NCI-H2029 treated with DMSO at 0.1 percent for 48 hours (cell line): ENCODE data around the gene TCF3.

Source experiments
- DNase-seq: peaks from one replicate; lab custom pipeline; 2025; lab: John Stamatoyannopoulos, UW

TCF3 gene

DNA sequence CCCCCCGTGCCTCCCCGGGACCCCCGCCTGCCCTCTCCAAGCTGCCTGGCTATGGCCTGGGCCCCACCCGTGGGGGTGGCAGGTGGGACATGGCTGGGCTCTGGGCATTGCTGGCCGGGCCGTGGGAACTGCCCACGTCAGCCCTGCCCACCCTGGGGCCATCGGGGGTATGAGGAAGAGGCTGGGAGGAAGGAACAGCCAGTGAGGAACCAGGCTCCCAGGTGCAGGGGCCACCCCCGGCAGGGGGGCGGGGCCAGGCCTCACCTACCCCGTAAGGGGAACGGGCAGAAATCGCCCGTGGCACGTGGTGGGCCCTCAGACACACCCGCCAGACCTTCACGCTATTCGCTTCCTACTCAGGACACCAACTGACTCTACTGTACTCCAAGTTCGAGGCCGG, 22.4 kb downstream of the TCF3 start:
- no peak for DNase-seq

DNA sequence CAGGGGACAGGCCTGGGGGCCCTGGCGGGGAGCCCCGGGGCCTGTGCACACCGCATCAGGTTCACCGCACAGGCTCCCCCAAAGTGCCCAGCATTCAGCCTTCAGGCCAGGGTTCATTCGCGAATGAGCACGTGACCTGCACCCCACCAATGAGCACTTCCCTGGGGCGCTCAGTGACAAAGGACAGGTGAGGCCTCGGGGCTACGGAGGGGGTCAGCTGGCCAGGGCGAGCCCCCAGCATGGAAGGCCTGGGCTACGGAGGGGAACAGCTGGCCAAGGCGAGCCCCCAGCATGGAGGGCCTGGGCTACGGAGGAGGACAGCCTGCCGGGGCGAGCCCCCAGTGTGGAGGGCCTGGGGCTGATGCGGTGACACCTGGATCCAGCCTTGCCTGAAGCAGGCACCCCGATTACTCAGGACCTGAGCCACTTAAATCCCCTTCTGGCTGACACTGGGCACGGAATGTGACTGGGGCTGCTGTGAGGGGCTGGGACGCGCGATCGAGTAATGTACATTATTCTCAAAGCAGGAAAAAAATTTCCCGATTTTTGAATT, 23.1 kb downstream of the TCF3 start:
- no peak for DNase-seq

DNA sequence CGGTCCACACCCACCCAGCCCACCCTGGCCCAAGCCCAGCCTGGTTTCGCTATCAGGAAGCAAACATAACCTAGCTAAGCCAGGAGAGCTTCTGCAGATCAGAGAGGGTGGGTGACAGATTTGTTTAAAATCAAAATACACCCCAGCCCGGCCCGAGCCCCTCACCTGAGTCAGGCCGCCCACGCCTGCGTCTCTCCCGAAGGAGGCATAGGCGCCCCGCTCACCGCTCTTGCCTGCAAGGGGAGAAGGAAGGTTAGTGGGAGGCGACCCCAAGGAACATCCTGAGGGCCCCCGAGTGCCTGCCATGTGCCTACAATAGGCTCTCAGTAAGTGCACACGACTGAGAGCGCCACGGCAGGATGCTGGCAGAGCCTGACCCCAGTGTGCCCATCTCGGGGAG, 25.2 kb downstream of the TCF3 start:
- no peak for DNase-seq

DNA sequence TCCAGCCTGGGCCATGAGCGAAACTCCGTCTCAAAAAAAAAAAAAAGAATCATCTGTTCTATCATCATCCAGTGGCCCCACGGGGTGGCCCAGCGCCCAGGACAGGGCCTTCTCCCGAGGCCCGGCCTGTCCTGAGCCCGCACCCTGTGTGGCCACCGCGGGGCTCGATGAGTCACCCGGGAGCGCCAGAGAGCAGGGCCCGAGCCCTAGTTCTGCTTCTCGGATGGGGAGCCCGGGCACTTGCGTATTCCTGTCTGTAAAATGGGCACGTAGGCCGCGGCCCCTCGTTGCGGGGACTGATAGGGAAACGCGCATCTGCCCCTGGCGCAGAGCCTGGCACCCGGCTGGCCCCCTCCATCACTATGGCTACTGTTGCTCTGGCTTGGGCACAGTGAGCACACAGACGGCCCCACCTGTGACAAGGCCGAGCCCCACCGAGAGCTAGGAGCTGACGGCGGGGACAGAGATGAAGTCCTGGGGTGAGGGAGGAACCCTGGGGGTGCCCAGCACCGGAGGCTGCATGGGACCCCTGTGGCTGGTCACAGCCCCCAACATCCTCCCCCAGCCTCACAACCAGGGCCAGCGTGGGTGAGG, 25.9 kb downstream of the TCF3 start:
- no peak for DNase-seq

DNA sequence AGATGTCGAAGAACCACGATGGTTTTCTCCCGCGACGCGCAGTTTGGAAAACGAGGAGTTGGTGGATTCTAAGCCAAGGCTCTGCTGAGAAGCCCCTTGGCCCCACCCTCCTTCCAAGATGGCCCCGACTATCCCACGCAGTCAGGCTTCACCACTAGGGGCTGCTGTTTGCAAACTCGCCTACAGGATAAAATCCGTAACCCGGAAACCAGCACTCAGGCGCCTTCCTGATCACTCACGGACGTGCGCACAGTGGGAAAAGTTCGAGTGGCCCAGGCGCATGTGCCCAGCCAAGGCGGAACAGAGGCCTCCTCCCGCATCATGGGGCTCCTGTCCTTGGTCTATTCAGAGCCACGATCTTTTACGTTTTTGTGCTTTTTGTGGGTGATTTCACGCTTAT, 28.0 kb downstream of the TCF3 start:
- DNase-seq, result no peak

DNA sequence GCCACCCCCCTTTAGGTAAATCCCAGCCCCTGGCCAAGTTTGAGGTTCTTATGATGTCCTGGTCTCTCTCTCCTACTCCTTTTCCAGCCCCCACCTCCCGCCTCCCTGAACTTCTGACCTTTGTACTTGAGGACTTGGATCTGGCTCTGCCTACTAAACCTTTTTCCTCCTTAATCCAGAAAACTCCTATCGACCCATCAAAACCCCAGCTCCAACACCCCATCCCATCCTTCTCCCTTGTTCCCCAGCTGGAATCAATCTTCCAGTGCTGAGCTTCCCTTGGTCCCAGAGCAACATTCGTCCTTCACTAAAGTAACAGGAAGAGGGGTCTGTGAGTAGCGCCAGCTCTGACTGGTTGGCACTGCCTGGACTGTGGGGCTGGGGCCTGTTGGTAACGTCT, 29.9 kb downstream of the TCF3 start:
- no peak for DNase-seq

DNA sequence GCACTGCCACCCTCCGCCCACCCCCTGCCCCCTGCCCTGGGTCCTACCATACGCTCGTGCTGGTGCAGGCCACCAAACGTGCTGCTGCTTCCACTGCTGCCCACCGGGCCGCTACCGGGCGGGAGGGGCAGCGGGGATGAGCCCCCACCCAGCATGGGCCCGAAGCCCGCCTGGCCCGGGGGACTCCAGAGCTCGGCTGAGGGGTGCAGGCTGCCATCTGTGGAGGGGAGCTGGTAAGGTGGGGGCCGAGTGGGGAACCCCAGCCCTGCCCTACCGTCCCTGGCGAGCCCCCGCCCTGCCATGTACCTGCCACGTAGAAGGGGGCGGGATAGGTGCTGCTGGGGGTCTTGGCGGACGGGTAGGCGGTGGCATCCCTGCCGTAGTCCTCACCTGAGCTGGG, 30.4 kb downstream of the TCF3 start:
- DNase-seq, result no peak

DNA sequence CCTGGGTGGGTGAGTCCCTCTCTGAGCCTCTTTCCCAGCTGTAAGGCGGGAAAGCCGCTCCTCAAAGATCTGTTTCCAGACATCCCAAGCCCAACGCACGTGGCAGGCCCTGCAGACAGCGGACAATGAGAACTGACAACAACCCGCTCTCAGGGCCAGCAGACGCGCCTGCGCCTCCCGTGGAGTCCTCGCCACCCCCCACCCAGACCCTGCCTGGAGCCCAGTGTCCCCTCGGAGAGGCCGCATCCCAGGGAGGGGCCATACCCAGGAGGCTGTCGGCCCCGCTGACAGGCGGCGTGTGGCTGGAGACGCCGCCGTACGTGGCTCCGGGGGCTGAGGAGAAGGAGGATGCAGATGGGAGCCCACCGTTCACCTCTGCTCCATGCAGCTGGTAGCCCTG, 30.8 kb downstream of the TCF3 start:
- DNase-seq, result no peak

DNA sequence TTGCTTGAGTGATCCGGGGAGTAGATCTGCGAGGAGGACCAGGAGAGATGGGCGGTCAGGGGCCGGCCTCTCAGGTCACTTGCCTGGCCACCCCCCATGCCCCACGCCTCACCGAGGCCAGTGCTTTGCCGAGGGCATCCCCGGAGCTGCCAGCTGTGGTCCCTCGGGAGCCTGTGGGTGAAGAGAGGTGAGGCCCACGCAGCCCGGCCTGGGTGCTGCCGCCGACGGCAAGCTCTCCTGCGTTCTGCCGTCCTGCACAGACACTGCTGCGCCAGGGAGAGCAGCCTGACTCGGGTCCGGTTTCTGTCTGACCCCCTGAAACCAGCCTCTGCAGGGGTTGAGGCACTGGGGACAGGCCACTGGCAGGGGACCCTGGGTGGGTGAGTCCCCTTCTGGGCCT, 31.4 kb downstream of the TCF3 start:
- DNase-seq, result no peak

DNA sequence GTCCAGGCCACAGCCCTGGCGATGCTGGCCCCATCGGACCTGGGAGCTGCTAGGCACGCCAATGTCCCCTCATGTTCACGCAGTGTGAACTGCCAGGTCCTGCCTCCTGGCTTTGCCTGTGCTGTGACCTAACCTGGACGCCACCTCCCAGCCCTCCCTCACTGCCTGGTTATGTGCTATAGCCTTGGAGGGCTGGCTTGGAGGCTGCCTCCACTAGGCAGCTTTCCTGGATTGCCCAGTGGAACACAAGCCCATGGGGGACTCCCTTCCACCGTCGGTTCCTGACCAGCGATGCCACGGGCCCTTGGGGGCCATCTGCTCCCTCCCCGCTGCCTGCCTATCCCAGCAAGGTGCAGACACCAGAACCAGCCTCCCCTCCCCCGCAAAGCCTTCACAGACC, 31.9 kb downstream of the TCF3 start:
- DNase-seq, result no peak

DNA sequence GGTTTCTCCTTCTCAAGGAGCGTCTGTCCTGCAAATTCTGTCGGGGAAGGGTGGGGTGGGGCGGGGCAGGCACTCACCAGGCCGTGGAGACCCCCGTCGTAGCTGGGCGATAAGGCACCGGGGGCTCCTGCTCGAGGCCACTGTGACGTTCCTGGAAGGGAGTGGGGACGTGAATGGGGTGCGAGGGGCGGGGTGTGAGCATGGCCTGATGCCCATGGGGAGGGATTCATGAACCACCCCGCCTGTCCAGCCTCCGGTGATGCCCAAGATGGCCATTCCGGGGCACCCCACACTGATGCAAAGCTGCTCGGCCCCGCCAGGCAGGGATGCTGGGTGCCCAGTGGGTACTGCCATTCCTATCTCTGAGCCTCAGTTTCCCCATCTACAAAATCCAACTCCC, 32.7 kb downstream of the TCF3 start:
- no peak for DNase-seq

DNA sequence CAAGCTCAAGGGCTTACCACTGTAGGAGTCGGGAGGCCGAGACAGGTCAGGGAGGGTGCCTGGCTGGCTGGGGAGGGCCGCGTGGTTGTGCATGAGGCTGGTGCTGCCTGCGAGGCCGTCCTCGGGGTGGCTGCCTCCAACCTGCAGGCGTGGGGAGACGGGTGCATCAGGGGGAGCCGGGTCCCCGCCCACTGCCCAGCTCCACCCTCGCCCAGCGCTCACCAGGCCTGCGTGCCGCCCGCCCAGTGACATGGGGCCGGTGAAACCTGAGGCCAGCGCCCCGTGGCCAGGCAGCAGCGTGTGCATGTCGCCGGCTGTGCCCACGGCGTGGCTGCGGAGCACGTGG, 33.3 kb downstream of the TCF3 start:
- no peak for DNase-seq

DNA sequence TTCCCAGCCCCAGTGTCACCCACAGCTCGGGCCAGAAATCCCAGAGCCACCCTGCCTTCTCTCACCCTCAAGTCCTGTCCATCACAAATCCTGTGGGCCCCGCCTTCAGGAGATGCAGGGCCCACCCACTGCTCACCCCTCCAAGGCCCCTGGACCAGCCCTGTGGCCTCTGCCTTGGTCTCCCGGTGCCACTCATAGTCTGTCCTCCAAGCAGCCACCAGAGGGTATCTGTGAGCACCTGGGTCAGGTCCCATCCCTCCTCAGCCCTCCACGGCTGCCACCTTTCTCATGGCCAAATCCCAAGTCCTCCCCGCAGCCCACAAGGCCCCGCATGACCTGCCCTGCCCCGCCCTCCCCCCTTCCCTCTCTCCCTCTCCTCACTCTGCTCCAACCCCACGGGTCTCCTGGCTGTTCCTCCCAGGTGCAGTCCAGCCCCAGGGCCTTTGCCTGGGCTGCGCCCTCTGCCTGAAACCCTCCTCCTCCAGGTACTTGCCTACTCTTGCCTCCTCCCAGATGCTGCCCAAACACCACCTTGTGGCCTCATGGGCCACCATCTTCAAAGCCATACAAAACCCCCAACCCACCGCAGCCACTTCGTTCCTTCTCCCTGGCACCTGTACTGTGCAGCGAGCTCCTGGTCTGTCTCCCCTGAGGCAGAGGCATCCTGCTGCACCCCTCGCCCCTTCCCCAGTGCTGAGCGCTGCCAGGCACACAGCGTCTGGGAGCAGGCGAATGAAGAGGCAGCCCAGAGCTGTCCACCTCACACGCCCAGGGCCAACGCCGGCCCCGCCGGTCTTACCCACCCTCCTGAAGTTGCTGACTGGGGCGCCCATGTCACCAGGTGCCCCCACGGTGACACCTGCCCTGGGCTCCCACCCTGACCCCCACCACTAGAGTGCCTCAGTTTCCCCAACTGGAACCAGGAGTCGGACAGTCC, 34.0 kb downstream of the TCF3 start:
- DNase-seq, result no peak

DNA sequence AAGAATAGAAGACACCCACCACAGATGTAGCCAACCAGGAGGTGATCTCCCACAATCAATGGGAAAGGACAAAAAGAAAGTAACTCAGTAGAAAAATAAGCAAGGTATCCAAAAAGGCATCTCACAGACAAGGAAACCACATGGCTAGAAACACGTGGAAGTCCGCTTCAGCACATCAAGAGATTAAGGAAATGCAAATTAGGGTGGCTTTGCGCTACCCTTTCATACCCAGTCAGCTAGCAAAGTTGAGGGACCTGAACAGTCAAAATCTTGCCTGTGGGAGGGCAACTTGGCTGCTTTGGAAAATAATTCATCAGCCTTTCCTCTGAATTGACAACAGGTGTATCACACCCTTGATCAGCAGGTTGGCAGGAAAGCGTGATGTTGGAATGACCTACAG, 35.5 kb downstream of the TCF3 start:
- no peak for DNase-seq

DNA sequence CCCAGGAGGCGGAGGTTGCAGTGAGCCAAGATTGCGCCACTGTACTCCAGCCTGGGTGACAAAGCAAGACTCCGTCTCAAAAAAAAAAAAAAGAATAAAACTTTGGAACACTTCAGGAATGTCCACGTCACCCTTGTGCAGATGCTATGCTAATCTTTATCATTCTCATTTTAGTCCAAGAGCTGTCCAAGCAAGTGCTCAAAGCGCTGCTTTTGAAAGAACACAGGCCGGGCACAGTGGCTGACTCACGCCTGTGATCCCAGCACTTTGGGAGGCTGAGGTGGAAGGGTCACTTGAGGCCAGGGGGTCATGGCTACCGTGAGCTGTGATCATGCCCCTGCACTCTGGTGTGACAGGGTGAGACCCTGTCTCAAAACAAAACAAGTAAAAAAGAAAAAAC, 36.0 kb downstream of the TCF3 start:
- DNase-seq, result no peak

DNA sequence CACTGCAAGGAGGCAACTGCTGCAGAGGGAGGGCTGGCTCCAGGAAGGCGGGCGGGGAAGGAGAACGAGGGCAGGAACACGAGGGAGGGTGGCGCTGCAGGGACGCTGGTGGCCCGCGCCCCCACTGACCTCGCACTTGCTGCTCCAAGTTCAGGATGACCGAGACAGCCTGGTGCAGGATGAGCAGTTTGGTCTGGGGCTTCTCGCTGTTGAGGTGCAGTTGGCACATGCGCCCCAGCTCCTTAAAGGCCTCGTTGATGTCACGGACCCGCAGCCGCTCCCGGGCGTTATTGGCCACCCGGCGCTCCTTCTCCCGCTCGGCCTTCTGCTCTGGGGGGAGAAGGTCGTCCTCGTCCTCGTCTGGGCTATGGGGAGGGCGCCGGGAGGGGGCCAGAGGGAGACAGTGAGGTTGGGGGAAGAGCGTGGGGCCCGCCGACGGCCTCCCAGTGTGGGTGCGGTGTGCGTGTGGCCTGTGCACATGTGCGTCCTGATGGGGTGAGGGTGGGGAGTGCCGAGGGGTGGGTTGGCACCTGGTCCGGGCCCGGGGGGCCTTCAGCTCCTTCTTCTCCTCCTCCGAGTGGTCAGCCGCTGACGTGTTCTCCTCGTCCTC, 37.2 kb downstream of the TCF3 start:
- DNase-seq, result no peak

DNA sequence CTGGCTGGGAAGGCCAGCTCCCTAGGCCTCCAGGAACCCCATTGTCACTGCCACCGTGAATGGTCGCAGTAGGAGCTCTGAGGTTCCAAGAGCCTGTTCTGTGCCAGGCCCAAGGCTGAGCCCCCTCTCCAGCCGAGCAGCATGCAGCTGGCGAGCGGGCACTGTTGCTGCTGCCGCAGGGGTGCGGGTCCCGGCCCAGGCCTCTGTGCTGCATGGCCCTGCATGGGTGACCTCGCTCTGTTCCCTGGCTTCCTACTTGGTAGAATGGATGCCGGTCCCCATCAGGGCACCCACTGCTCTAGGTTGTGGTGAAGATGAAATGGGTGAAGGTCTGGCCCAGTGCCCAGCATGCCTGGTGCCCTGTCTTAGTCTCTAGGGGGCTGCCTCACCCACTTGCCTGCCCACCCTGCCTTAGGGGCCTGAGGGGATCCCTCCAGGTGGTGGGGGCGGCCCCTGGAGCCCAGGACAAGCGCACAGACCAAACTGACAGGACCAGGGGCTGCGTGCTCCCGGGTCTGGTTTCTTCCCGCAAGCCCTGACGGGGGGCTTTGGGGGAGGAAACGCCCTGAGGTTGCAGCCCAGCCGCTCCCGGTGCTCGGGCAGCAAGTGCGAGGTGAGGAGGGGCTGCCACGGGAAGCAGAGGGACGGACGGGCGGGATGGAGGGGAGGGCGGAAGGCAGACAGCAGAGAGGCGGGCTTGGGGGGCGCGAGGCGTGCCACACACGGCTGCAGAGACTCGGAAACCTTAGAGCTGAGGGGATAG, 38.4 kb downstream of the TCF3 start:
- no peak for DNase-seq

DNA sequence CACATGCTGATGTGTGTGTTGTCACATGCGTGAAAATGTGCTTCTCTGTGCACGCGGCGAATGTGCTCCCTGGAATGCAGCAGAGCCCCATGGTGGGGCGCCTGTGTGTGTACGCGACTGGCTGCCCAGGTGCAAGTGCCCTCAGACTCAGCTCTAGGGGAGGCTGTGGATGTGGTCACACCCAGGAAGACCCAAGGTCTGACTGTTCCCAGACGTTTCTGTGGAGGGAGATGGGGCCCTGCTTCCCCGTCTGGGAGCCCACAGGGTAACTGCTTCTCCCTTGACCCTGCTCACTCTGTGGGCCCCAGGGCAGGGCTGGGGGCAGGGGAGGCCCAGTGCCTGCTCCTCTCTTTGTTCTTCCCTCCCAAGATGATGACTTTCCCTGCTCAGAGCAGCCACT, 39.3 kb downstream of the TCF3 start:
- no peak for DNase-seq

DNA sequence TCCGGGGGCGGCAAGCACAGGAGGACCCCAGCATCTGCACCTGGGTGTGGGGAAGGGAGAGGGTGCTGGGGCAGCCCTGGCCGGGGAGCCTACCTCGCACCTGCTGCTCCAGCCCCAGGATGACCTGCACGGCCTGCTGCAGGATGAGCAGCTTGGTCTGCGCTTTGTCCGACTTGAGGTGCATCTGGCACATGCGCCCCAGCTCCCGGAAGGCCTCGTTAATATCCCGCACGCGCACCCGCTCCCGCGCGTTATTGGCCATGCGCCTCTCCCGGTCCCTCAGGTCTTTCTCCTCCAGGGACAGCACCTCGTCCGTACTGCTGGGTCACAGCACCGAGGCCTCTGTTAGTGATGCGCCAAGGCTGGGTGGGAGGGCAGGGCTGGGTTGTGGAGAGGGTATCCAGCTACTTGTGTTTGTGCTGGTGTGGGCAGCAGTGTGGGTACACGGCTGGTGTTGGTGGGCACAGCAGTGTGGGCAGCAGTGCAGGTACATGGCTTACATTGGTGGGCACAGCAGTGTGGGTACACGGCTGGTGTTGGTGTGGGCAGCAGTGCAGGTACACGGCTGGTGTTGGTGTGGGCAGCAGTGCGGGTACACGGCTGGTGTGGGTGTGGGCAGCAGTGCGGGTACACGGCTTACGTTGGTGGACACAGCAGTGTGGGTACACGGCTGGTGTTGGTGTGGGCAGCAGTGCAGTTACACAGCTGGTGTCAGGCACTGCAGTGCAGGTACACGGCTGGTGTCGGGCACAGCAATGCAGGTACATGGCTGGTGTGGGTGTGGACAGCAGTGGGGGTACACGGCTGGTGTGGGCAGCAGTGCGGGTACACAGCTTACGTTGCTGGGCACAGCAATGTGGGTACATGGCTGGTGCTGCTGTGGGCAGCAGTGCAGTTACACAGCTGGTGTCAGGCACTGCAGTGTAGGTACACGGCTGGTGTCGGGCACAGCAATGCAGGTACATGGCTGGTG, 40.0 kb downstream of the TCF3 start:
- no peak for DNase-seq

DNA sequence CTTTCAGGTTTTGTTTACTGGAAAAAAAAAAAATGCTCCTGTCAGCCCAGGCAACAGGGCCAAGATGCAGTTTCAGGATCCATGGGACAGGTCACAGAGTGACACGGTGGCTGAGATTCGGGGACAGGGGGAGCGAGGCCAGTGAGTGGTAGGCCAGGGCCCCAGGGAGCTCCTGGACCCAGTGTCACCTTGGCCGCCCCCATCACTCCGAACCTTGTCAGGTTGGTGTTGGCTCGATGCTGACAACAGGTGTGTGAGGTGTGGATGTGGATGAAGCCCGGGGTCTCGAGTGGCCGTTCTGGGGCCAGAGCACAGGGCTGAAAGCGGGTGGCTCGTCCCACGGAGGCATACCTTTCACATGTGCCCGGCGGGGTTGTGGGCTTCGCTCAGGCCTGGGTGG, 41.1 kb downstream of the TCF3 start:
- DNase-seq, result no peak

DNA sequence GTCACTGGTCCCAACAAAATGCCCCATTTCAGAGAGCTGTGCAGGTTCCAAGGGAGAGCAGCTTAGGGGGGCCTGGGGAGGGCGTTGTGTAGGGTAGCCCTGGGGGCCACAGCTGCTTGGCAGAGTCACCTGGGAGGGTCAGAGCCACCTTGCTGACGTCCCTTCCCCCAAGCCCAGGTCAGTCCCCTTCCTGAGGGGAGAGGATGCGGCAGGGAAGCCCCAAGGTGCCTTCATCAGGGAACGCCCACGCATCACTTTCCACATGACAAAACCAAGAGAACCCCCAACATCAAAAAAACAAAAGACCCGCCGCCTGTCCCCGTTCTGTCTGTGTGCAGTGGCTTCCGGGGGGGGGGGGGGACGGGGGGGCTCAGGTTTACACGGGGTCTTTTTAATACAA, 41.8 kb downstream of the TCF3 start:
- DNase-seq, result no peak
